ENCODE results near the gene VIT.

The VIT gene

GRCh38 chr2:36696533-36696932, at the start of gene VIT:
TSS of gene VIT (plus strand) at chr2:36696707. CDS start at chr2:36716371, 19,664 bp downstream.
- no peak for DNase-seq

GRCh38 chr2:36650031-36650829, 46.3 kb upstream of the VIT start:
- DNase-seq = no peak

GRCh38 chr2:36653155-36653554, 43.4 kb upstream of the VIT start:
- no peak for DNase-seq

GRCh38 chr2:36653967-36654694, 42.4 kb upstream of the VIT start:
- no peak for DNase-seq

- DNase-seq = no peak
These were observed 41.1 kb upstream of the VIT start for GRCh38 chr2:36655453-36655852.

- DNase-seq = no peak
These were observed 38.8 kb upstream of the VIT start for GRCh38 chr2:36657703-36658102.

- no peak for DNase-seq
These were observed 38.2 kb upstream of the VIT start for GRCh38 chr2:36658277-36658748.

GRCh38 chr2:36659218-36659617, 37.3 kb upstream of the VIT start:
- DNase-seq = no peak

GRCh38 chr2:36659872-36660312, 36.6 kb upstream of the VIT start:
- no peak for DNase-seq

GRCh38 chr2:36662638-36663037, 33.9 kb upstream of the VIT start:
- no peak for DNase-seq

GRCh38 chr2:36663295-36663694, 33.2 kb upstream of the VIT start:
- DNase-seq = no peak

- DNase-seq = peak; percentile 41
These were observed 32.4 kb upstream of the VIT start for GRCh38 chr2:36663851-36664695.

- no peak for DNase-seq
These were observed 31.8 kb upstream of the VIT start for GRCh38 chr2:36664696-36665076.

- no peak for DNase-seq
These were observed 28.6 kb upstream of the VIT start for GRCh38 chr2:36667931-36668330.

GRCh38 chr2:36670881-36671595, 25.5 kb upstream of the VIT start:
- no peak for DNase-seq

- no peak for DNase-seq
These were observed 24.8 kb upstream of the VIT start for GRCh38 chr2:36671731-36672130.

GRCh38 chr2:36672199-36672598, 24.3 kb upstream of the VIT start:
- DNase-seq = no peak

- no peak for DNase-seq
These were observed 20.8 kb upstream of the VIT start for GRCh38 chr2:36675579-36676282.

- DNase-seq = no peak
These were observed 20.1 kb upstream of the VIT start for GRCh38 chr2:36676364-36676763.

- no peak for DNase-seq
These were observed 19.1 kb upstream of the VIT start for GRCh38 chr2:36677386-36677785.

- no peak for DNase-seq
These were observed 18.4 kb upstream of the VIT start for GRCh38 chr2:36677996-36678605.

Data from DMS79 (cell line).